ENCODE data around the gene SLC38A9. TPM values are rescaled to one million over a fixed set of nuclear protein-coding genes. Genes with fewer than 3 reads are reported as not detected.

The SLC38A9 gene
- polyA plus RNA-seq, 1 of the 3 experiments (the other 2 are of a cell fraction) = 6.9 TPM

DNA sequence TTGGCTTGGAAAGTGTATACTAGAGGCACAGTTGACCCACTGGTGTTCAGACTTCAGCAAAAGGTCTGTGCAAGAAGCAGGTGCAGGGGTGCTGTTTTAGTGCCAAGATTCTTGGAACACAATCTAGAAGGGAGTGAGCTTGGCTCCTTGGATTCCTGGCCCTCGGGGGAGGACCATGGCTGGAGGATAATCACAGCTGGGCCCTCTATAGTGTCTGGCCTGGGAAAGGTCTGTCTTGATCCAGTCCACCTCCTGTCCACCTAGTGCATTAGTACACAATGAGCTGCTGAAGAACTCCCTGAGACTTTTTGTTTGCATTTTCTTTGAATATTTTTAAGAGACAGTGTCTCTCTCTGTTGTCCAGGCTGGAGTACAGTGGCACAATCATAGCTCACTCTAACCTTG is 126.9 kb downstream of the SLC38A9 start:
- Histone ChIP-seq H3K9me2 (no peaks in the 10 kb centered on the region), H3K27ac (ENCODE audit: low read depth in 2 of 2, low read length in 1 of 2) (no peak overlapping the region), H3K4me1 (ENCODE audit: control insufficient read depth in 1 of 2, insufficient read depth in 2 of 2, low read depth in 1 of 2, low read length in 1 of 2) (no peaks in the 10 kb centered on the region), H3K9ac (no peak overlapping the region), H3K36me3 (replicated peaks in 1 of 2; ENCODE audit: control insufficient read depth in 1 of 2, insufficient read depth in 2 of 2, low read length in 1 of 2) (no peaks in the 10 kb centered on the region), H3K79me2 (ENCODE audit: insufficient read depth) (no peaks in the 10 kb centered on the region), H3F3A (replicated peaks; ENCODE audit: insufficient read depth) (no peaks in the 10 kb centered on the region), H2AFZ (ENCODE audit: low read depth) (no peak overlapping the region), H3K27me3 (ENCODE audit: insufficient read depth) (no peaks in the 10 kb centered on the region), H3K9me3 (no peaks in the 10 kb centered on the region), H3K4me2 (no peak overlapping the region), H3K4me3 (ENCODE audit: low read depth in 2 of 2, low read length in 1 of 2) (no peak overlapping the region), H4K20me1 (ENCODE audit: insufficient read depth) (no peaks in the 10 kb centered on the region)
- no peak for DNase-seq
- ChIA-PET CTCF (no interaction called here), POLR2A (no interaction called here)
- TF ChIP-seq RXRA (IDR thresholded peaks at IDR 0.05; ENCODE audit: borderline replicate concordance, low read depth) (no peak), YY1 (IDR thresholded peaks at IDR 0.05; ENCODE audit: low read depth) (no peak), EP300 (IDR thresholded peaks at IDR 0.05; ENCODE audit: borderline replicate concordance in 1 of 2, low read depth in 1 of 2, low read length in 1 of 2) (no peak), NRF1 (IDR thresholded peaks at IDR 0.05; ENCODE audit: low read depth, low read length) (no peak), MXI1 (IDR thresholded peaks at IDR 0.05; ENCODE audit: low read depth, low read length) (no peak), SIN3A (IDR thresholded peaks at IDR 0.05; ENCODE audit: borderline replicate concordance, low read depth, low read length) (no peak), TCF12 (IDR thresholded peaks at IDR 0.05) (no peak)
- TF ChIP-seq, protein P1, sequence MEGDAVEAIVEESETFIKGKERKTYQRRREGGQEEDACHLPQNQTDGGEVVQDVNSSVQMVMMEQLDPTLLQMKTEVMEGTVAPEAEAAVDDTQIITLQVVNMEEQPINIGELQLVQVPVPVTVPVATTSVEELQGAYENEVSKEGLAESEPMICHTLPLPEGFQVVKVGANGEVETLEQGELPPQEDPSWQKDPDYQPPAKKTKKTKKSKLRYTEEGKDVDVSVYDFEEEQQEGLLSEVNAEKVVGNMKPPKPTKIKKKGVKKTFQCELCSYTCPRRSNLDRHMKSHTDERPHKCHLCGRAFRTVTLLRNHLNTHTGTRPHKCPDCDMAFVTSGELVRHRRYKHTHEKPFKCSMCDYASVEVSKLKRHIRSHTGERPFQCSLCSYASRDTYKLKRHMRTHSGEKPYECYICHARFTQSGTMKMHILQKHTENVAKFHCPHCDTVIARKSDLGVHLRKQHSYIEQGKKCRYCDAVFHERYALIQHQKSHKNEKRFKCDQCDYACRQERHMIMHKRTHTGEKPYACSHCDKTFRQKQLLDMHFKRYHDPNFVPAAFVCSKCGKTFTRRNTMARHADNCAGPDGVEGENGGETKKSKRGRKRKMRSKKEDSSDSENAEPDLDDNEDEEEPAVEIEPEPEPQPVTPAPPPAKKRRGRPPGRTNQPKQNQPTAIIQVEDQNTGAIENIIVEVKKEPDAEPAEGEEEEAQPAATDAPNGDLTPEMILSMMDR (IDR thresholded peaks at IDR 0.05) = no peak
- TF ChIP-seq, protein P2, sequence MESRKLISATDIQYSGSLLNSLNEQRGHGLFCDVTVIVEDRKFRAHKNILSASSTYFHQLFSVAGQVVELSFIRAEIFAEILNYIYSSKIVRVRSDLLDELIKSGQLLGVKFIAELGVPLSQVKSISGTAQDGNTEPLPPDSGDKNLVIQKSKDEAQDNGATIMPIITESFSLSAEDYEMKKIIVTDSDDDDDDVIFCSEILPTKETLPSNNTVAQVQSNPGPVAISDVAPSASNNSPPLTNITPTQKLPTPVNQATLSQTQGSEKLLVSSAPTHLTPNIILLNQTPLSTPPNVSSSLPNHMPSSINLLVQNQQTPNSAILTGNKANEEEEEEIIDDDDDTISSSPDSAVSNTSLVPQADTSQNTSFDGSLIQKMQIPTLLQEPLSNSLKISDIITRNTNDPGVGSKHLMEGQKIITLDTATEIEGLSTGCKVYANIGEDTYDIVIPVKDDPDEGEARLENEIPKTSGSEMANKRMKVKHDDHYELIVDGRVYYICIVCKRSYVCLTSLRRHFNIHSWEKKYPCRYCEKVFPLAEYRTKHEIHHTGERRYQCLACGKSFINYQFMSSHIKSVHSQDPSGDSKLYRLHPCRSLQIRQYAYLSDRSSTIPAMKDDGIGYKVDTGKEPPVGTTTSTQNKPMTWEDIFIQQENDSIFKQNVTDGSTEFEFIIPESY (IDR thresholded peaks at IDR 0.05; ENCODE audit: borderline replicate concordance, low read depth) = no peak
- WGBS (ENCODE audit: low lambda C conversion rate) = no CpG with 5 or more reads among the region's 1 CpG

DNA sequence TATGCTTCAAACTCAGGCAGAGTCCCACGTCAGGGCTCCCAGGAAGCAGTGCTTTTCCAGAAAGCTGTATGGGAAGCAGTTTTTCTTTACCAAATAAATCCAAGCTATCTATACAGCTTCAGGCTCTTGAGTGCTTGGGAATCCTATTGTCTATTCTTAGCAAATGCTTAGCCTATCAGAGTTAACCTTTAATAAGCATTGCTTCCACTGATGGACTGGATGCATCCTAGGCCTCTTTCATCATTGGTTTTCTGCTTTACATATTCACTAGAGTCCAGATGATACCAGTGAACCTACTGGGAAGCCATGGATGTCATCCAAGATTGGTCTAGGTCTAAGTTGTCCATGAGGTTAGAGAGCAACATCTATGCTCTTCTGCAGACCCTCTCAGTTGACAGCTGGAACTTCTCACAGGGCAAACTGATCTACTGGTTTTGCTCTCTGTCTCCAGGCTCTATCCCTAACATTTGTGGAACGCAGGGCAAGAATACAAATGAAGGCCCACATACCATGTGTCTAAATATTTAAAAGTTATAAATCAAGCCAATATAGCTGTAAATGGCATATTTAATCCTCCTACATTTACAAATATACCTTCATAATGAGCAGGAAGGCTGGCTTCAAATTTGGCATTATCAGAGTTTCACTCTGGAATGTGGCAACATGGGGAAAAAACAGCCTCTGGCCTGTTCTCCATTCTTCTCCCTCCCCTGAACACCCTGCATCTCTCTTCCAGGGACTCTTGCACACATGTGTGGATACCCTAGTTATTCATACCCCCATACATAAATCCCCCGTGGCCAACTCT is 127.5 kb downstream of the SLC38A9 start:
- Histone ChIP-seq H3K36me3 (replicated peaks in 1 of 2; ENCODE audit: control insufficient read depth in 1 of 2, insufficient read depth in 2 of 2, low read length in 1 of 2) (no peaks in the 10 kb centered on the region), H3K4me3 (ENCODE audit: low read depth in 2 of 2, low read length in 1 of 2) (no peak overlapping the region), H3K9me2 (no peaks in the 10 kb centered on the region), H3K4me2 (no peak overlapping the region), H3K4me1 (ENCODE audit: control insufficient read depth in 1 of 2, insufficient read depth in 2 of 2, low read depth in 1 of 2, low read length in 1 of 2) (no peaks in the 10 kb centered on the region), H3K27ac (ENCODE audit: low read depth in 2 of 2, low read length in 1 of 2) (no peak overlapping the region), H4K20me1 (ENCODE audit: insufficient read depth) (no peaks in the 10 kb centered on the region), H3K79me2 (ENCODE audit: insufficient read depth) (no peaks in the 10 kb centered on the region), H2AFZ (ENCODE audit: low read depth) (no peak overlapping the region), H3F3A (replicated peaks; ENCODE audit: insufficient read depth) (no peaks in the 10 kb centered on the region), H3K9ac (no peak overlapping the region), H3K27me3 (ENCODE audit: insufficient read depth) (no peaks in the 10 kb centered on the region), H3K9me3 (no peaks in the 10 kb centered on the region)
- POLR2A ChIA-PET = no interaction called here
- no peak for DNase-seq
- WGBS (ENCODE audit: low lambda C conversion rate) = 76% methylated on average over 3 of the region's 3 CpGs
- TF ChIP-seq GABPA (IDR thresholded peaks at IDR 0.05; ENCODE audit: low read depth) = no peak
- no peak for TF ChIP-seq EZH2phosphoT487 (IDR thresholded peaks at IDR 0.05; ENCODE audit: borderline replicate concordance, low read depth)
- TF ChIP-seq SIN3A (IDR thresholded peaks at IDR 0.05; ENCODE audit: borderline replicate concordance, low read depth, low read length) = no peak
- TF ChIP-seq POLR2AphosphoS5 (IDR thresholded peaks at IDR 0.05; ENCODE audit: low read depth, low read length) = no peak
- CTCF ChIA-PET = no interaction called here
